HCT116 (cell line): ENCODE data around the gene GALNT16.

Experiments
- EZH2 ChIP-seq: fragments of 200-600 bp; sonication (generic); IDR thresholded peaks from 2 replicates; pipeline ENCODE4 v1.6.1; 2017; ENCODE audit warnings: antibody characterized with exemption, mixed run types
- POLR2A ChIP-seq: IDR thresholded peaks from 2 replicates; pipeline ENCODE4 v1.7.0; 2011; ENCODE audit warnings: borderline replicate concordance; ENCODE audit not compliant: insufficient read depth, insufficient read length; ENCODE audit errors: extremely low read depth
- POLR2AphosphoS5 ChIP-seq: IDR thresholded peaks from 2 replicates; pipeline ENCODE4 v1.6.1; 2011; ENCODE audit warnings: mild to moderate bottlenecking, low read depth, low read length, moderate library complexity
- YY1 ChIP-seq: IDR thresholded peaks from 2 replicates; pipeline ENCODE4 v1.6.1; 2011; ENCODE audit warnings: low read length, low read depth, moderate library complexity, mild to moderate bottlenecking; ENCODE audit not compliant: insufficient replicate concordance; ENCODE audit errors: extremely low read depth
- TF ChIP-seq, protein P1 (sequence below), 3 experiments: fragments of 200-600 bp in 1 of 3; sonication (generic) in 1 of 3; IDR thresholded peaks in 2 of 3; conservative IDR thresholded peaks in 1 of 3; 2 replicates each; pipeline ENCODE4 v1.5.1; 2012 to 2017; ENCODE audit warnings: low read depth in 2 of 3, low read length in 2 of 3, antibody characterized with exemption in 1 of 3, borderline replicate concordance in 1 of 3, control low read depth in 1 of 3, mild to moderate bottlenecking in 1 of 3, mixed read lengths in 1 of 3, mixed run types in 1 of 3, moderate library complexity in 1 of 3; ENCODE audit not compliant: insufficient read depth in 1 of 3

DNA sequence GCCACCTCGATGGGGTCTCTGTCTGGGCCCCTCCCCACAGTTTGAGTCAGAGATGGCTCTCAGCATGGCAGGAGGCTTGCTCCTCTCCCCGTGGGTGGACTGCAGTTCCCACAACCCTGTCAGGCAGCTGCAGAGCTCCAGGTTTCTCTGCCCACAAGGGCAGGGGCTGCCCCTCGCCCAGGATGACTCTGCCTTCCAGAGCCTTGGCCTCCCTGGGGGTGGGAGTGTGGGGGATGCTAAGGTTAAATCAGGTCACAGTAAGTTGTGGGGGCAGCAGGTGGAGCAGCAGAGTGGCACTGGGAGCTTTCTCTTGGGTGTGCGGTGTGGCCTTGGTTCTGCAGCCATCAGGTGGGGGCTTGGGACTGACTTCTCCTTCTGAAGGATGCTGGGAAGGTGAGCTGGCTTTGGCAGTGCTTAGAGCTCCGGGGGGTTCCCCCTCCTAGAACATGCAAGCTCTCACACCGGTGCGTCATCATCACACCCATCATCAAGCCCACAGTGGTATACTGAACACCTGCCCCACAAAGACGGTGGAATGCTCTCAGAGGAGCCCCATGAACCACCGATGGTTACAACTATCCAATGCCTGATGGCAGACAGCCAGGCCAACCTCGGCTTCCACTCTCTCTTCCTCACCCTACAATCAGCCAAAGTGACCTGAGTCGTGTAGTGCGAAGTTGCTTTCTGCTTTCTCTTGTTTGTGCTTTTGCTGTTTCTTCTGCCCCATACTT lies 98.4 kb downstream of the GALNT16 start:
- no peak for TF ChIP-seq POLR2A
- TF ChIP-seq, protein P1, sequence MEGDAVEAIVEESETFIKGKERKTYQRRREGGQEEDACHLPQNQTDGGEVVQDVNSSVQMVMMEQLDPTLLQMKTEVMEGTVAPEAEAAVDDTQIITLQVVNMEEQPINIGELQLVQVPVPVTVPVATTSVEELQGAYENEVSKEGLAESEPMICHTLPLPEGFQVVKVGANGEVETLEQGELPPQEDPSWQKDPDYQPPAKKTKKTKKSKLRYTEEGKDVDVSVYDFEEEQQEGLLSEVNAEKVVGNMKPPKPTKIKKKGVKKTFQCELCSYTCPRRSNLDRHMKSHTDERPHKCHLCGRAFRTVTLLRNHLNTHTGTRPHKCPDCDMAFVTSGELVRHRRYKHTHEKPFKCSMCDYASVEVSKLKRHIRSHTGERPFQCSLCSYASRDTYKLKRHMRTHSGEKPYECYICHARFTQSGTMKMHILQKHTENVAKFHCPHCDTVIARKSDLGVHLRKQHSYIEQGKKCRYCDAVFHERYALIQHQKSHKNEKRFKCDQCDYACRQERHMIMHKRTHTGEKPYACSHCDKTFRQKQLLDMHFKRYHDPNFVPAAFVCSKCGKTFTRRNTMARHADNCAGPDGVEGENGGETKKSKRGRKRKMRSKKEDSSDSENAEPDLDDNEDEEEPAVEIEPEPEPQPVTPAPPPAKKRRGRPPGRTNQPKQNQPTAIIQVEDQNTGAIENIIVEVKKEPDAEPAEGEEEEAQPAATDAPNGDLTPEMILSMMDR (IDR thresholded peaks at IDR 0.05 in 2 of 3, conservative IDR thresholded peaks at IDR 0.05 in 1 of 3; ENCODE audit: borderline replicate concordance in 1 of 3, insufficient read depth in 1 of 3, low read depth in 2 of 3, low read length in 2 of 3) = no peak
- no peak for TF ChIP-seq POLR2AphosphoS5
- no peak for TF ChIP-seq YY1
- TF ChIP-seq EZH2 = no peak
